ENCODE data around the gene PTPRG.

DNA sequence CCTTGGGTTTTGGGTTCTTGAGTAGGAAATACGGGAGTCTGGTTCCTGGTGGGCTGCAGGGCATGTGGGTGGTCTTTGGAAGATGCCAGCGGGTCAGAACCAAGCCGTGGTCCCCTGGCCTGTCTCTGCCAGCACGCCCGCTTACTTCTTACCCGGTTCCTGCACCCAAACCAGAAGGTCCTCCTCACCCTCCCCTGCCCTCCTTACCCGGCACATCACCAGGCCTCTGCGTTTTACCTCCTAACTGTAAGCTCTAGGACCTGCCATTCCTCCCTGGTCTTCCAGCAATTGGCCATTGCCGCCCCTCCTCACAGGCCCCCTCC, 628.0 kb downstream of the PTPRG start:
- no peak for TF ChIP-seq YY1 (IDR thresholded peaks at IDR 0.05)
- TF ChIP-seq, protein P1, sequence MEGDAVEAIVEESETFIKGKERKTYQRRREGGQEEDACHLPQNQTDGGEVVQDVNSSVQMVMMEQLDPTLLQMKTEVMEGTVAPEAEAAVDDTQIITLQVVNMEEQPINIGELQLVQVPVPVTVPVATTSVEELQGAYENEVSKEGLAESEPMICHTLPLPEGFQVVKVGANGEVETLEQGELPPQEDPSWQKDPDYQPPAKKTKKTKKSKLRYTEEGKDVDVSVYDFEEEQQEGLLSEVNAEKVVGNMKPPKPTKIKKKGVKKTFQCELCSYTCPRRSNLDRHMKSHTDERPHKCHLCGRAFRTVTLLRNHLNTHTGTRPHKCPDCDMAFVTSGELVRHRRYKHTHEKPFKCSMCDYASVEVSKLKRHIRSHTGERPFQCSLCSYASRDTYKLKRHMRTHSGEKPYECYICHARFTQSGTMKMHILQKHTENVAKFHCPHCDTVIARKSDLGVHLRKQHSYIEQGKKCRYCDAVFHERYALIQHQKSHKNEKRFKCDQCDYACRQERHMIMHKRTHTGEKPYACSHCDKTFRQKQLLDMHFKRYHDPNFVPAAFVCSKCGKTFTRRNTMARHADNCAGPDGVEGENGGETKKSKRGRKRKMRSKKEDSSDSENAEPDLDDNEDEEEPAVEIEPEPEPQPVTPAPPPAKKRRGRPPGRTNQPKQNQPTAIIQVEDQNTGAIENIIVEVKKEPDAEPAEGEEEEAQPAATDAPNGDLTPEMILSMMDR (IDR thresholded peaks at IDR 0.05; ENCODE audit: low read depth, low read length, missing input control): no peak
- TF ChIP-seq, protein P2, sequence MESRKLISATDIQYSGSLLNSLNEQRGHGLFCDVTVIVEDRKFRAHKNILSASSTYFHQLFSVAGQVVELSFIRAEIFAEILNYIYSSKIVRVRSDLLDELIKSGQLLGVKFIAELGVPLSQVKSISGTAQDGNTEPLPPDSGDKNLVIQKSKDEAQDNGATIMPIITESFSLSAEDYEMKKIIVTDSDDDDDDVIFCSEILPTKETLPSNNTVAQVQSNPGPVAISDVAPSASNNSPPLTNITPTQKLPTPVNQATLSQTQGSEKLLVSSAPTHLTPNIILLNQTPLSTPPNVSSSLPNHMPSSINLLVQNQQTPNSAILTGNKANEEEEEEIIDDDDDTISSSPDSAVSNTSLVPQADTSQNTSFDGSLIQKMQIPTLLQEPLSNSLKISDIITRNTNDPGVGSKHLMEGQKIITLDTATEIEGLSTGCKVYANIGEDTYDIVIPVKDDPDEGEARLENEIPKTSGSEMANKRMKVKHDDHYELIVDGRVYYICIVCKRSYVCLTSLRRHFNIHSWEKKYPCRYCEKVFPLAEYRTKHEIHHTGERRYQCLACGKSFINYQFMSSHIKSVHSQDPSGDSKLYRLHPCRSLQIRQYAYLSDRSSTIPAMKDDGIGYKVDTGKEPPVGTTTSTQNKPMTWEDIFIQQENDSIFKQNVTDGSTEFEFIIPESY (IDR thresholded peaks at IDR 0.05): no peak
- TF ChIP-seq GABPA (IDR thresholded peaks at IDR 0.05 in 1 of 2, conservative IDR thresholded peaks at IDR 0.05 in 1 of 2): no peak
- TF ChIP-seq, protein P3, sequence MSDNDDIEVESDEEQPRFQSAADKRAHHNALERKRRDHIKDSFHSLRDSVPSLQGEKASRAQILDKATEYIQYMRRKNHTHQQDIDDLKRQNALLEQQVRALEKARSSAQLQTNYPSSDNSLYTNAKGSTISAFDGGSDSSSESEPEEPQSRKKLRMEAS (IDR thresholded peaks at IDR 0.05): no peak
- TF ChIP-seq EGR1 (IDR thresholded peaks at IDR 0.05; ENCODE audit: low read depth in 2 of 2): no peak
- TF ChIP-seq, protein P4, sequence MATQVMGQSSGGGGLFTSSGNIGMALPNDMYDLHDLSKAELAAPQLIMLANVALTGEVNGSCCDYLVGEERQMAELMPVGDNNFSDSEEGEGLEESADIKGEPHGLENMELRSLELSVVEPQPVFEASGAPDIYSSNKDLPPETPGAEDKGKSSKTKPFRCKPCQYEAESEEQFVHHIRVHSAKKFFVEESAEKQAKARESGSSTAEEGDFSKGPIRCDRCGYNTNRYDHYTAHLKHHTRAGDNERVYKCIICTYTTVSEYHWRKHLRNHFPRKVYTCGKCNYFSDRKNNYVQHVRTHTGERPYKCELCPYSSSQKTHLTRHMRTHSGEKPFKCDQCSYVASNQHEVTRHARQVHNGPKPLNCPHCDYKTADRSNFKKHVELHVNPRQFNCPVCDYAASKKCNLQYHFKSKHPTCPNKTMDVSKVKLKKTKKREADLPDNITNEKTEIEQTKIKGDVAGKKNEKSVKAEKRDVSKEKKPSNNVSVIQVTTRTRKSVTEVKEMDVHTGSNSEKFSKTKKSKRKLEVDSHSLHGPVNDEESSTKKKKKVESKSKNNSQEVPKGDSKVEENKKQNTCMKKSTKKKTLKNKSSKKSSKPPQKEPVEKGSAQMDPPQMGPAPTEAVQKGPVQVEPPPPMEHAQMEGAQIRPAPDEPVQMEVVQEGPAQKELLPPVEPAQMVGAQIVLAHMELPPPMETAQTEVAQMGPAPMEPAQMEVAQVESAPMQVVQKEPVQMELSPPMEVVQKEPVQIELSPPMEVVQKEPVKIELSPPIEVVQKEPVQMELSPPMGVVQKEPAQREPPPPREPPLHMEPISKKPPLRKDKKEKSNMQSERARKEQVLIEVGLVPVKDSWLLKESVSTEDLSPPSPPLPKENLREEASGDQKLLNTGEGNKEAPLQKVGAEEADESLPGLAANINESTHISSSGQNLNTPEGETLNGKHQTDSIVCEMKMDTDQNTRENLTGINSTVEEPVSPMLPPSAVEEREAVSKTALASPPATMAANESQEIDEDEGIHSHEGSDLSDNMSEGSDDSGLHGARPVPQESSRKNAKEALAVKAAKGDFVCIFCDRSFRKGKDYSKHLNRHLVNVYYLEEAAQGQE (IDR thresholded peaks at IDR 0.05): no peak
- TF ChIP-seq, protein P5, sequence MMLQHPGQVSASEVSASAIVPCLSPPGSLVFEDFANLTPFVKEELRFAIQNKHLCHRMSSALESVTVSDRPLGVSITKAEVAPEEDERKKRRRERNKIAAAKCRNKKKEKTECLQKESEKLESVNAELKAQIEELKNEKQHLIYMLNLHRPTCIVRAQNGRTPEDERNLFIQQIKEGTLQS (IDR thresholded peaks at IDR 0.05): no peak
- TF ChIP-seq TAF1 (conservative IDR thresholded peaks at IDR 0.05): no peak
- no peak for TF ChIP-seq JUND (IDR thresholded peaks at IDR 0.05)
- TF ChIP-seq RXRA (IDR thresholded peaks at IDR 0.05): no peak
- no peak for TF ChIP-seq RAD21 (IDR thresholded peaks at IDR 0.05)

Measured in liver (tissue), 3 donors.